ENCODE results near the gene DPP6. TPM values are rescaled to one million over a fixed set of nuclear protein-coding genes. Genes with fewer than 3 reads are reported as not detected.

DPP6 gene
- total RNA-seq, 2 experiments from 2014 or later = not detected

GRCh38 chr7:154640917-154641316 lies 588.7 kb downstream of the DPP6 start:
- CTCF ChIA-PET = no interaction called here
- H3K4me1 Mint-ChIP-seq (ENCODE audit: low read depth) = no peaks in the 10 kb centered on the region

DNA sequence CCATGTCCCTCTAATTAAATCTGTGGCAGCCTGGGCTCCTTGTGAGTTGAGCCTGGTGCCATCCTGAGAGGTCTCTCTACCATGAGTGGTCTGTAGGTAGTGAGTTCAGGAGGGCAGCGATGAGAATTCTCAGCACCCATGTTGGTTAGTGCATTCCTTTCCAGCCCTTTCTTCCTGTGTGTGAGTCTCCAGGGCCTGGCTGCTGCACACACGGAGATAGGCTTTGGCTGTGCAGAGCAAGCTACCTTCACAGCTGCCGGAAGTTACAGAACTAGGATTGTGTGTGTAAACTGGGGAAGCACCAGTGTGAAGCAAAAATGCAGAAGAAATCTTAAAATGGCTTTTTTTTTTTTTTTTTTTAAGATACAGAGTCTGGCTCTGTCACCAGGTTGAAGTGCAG lies 592.2 kb downstream of the DPP6 start:
- no peak overlapping the region for H3K27ac Mint-ChIP-seq
- H3K9me3 Mint-ChIP-seq = peaks cover 5% of the 10 kb centered on the region
- no peaks in the 10 kb centered on the region for H3K4me1 Mint-ChIP-seq (ENCODE audit: low read depth)
- Histone ChIP-seq H3K4me1 (ENCODE audit: insufficient read depth, low read length) (no peaks in the 10 kb centered on the region), H3K27ac (ENCODE audit: low read depth in 1 of 2, low read length in 2 of 2) (no peak overlapping the region), H3K4me3 (ENCODE audit: low read length) (no peak overlapping the region), H3K36me3 (ENCODE audit: insufficient read depth, low read length) (no peaks in the 10 kb centered on the region), H3K27me3 (ENCODE audit: control insufficient read depth in 1 of 2, insufficient read depth in 2 of 2, low read length in 2 of 2) (no peaks in the 10 kb centered on the region), H3K9me3 (ENCODE audit: control insufficient read depth in 1 of 2, insufficient read depth in 1 of 2, low read length in 2 of 2) (peaks cover 0 to 12% of the 10 kb centered on the region in 2 experiments)
- H3K36me3 Mint-ChIP-seq (ENCODE audit: low read depth) = no peaks in the 10 kb centered on the region
- ChIA-PET POLR2A (no interaction called here), CTCF (no interaction called here)
- intact Hi-C loops (cut with DNase I, micrococcal nuclease) = no loop called here
- ATAC-seq (ENCODE audit: poor library complexity) = no peak
- H3K4me3 Mint-ChIP-seq = no peak overlapping the region
- no peak for TF ChIP-seq CTCF (IDR thresholded peaks at IDR 0.05)
- DNase-seq = no peak
- H3K27me3 Mint-ChIP-seq = no peaks in the 10 kb centered on the region

More at GRCh38 chr7:154640917-154641316, 588.7 kb downstream of the DPP6 start:
- Histone ChIP-seq H3K27ac (ENCODE audit: low read depth in 1 of 2, low read length in 2 of 2) (no peak overlapping the region), H3K27me3 (ENCODE audit: control insufficient read depth in 1 of 2, insufficient read depth in 2 of 2, low read length in 2 of 2) (no peaks in the 10 kb centered on the region), H3K4me3 (ENCODE audit: low read length) (no peak overlapping the region), H3K9me3 (ENCODE audit: control insufficient read depth in 1 of 2, insufficient read depth in 1 of 2, low read length in 2 of 2) (peaks cover 0 to 20% of the 10 kb centered on the region in 2 experiments), H3K4me1 (ENCODE audit: insufficient read depth, low read length) (no peaks in the 10 kb centered on the region), H3K36me3 (ENCODE audit: insufficient read depth, low read length) (no peaks in the 10 kb centered on the region)
- Mint-ChIP-seq H3K9me3 (peaks cover under 1% of the 10 kb centered on the region), H3K27ac (no peak overlapping the region), H3K36me3 (ENCODE audit: low read depth) (no peaks in the 10 kb centered on the region), H3K27me3 (no peaks in the 10 kb centered on the region), H3K4me3 (no peak overlapping the region)
- no peak for DNase-seq
- TF ChIP-seq CTCF (IDR thresholded peaks at IDR 0.05) = no peak
- POLR2A ChIA-PET = no interaction called here
- intact Hi-C loops (cut with DNase I, micrococcal nuclease) = no loop called here
- no peak for ATAC-seq (ENCODE audit: poor library complexity)

DNA sequence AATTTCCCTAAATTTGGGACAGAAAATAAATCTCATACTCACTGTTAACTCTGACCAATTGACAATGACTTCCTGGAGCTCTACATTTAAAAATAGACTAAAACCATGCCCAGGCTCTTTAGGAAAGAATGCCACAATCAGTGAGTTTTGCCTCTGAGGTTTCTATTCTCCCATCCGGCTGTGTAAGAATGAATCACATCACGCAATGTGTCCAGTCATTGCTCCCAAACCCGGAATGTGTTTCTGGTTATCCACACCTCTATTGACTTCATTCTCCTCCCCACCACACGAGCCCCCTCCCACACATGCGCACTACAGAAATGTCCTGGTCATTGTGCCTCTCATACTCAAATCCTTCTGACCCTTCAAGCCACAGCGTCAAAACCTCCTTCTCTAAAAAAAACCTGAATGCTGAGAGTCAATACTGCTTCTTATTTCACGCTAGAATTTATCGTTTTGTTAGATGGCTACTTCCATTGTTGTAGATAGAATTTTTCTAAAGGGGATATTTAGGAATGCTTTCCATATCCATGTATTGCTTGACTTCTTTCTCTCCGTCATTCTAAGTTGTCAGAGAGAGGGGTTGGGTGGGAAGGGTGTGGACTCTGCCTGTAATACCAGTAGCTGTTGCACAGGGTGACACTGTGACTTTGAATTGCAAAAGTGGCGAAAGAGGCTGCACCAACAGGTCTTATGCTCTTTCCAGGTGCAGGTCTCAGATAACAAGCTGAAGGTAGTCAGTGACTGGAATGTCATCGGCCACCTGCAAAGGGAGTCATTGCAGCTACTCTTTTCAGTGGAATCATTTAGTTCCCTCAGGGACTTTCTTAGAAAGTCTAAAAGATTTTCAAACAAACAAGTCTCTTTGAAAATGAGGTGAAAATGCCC lies 594.2 kb downstream of the DPP6 start:
- no peak overlapping the region for H3K4me3 Mint-ChIP-seq
- Histone ChIP-seq H3K9me3 (ENCODE audit: control insufficient read depth in 1 of 2, insufficient read depth in 1 of 2, low read length in 2 of 2) (peaks cover 5 to 22% of the 10 kb centered on the region in 2 experiments), H3K36me3 (ENCODE audit: insufficient read depth, low read length) (no peaks in the 10 kb centered on the region), H3K4me3 (ENCODE audit: low read length) (no peak overlapping the region), H3K4me1 (ENCODE audit: insufficient read depth, low read length) (no peaks in the 10 kb centered on the region), H3K27me3 (ENCODE audit: control insufficient read depth in 1 of 2, insufficient read depth in 2 of 2, low read length in 2 of 2) (no peaks in the 10 kb centered on the region), H3K27ac (ENCODE audit: low read depth in 1 of 2, low read length in 2 of 2) (no peak overlapping the region)
- ChIA-PET CTCF (interaction anchor here (0.5 kb wide), 1 partner anchor 18 kb away, joined by 3 read pairs; no protein-coding TSS in a partner anchor), POLR2A (no interaction called here)
- no peak for ATAC-seq (ENCODE audit: poor library complexity)
- no peaks in the 10 kb centered on the region for H3K4me1 Mint-ChIP-seq (ENCODE audit: low read depth)
- intact Hi-C loops (cut with DNase I, micrococcal nuclease) = no loop called here
- DNase-seq = no peak
- H3K36me3 Mint-ChIP-seq (ENCODE audit: low read depth) = no peaks in the 10 kb centered on the region
- H3K27me3 Mint-ChIP-seq = no peaks in the 10 kb centered on the region
- H3K27ac Mint-ChIP-seq = no peak overlapping the region
- peaks cover 5% of the 10 kb centered on the region for H3K9me3 Mint-ChIP-seq
- TF ChIP-seq CTCF (IDR thresholded peaks at IDR 0.05) = no peak

All from CD4-positive, alpha-beta T cell (primary cell).